Right cardiac atrium (tissue), 5 donors: ENCODE measurements around the gene NRIP1. TPM values are rescaled to one million over a fixed set of nuclear protein-coding genes. Genes with fewer than 3 reads are reported as not detected.

Source experiments
- ATAC-seq, 2 donors: fragments of 200-7000 bp; cut with Tn5 transposase; one replicate each; pipeline versions ENCODE4 v1.8.0 to v1.9.1; 2020; ENCODE audit warnings: moderate library complexity in 2 of 2, mild to moderate bottlenecking in 1 of 2
- DNase-seq, 3 donors: peaks; one replicate each; pipeline ENCODE4 v3.0.0-alpha.2; 2020
- H3K27ac ChIP-seq: one replicate; pipeline ENCODE4 v1.5.1; 2013; ENCODE audit warnings: mild to moderate bottlenecking, low read length, control low read depth, moderate library complexity
- H3K27me3 ChIP-seq: one replicate; pipeline ENCODE4 v1.6.1; 2013; ENCODE audit not compliant: control insufficient read depth, insufficient read depth
- H3K4me1 ChIP-seq: one replicate; pipeline ENCODE4 v1.6.1; 2013; ENCODE audit warnings: low read length; ENCODE audit not compliant: control insufficient read depth, insufficient read depth
- H3K4me3 ChIP-seq: one replicate; pipeline ENCODE4 v1.5.1; 2013; ENCODE audit warnings: low read length, control low read depth
- H3K9me3 ChIP-seq: one replicate; pipeline ENCODE4 v1.6.1; 2013; ENCODE audit warnings: low read length; ENCODE audit not compliant: control insufficient read depth
- WGBS: extraction: QIAGEN DNeasy Blood & Tissue Kit; methylation state at CpG from one replicate; pipeline ENCODE4 v1.1.7; 2013; 5-methylcytosine and 5-hydroxymethylcytosine counted together
- intact Hi-C, 4 donors: fragments of 100-400 bp; cut with DNase I; formaldehyde crosslinking; loops; one replicate each; pipeline versions ENCODE4 v1.11.0 to v1.14.0; 2022 to 2023
- polyA plus RNA-seq: library from polyadenylated mRNA; stranded (reverse); fragments of 200-250 nt; gene quantifications from one replicate; pipeline ENCODE4 v1.2.3, GENCODE V29; 2013
- total RNA-seq, 4 donors: library from RNA; stranded (reverse); fragmentation: NEBNext Ultra II Directional; extraction: Animal tissue kit (Norgen Biotek cat#: 25700); gene quantifications; one replicate each; pipeline ENCODE4 v1.2.1, GENCODE V29; 2021
- donor health status: healthy with polysubstance abuse.
- donor health status: DM: no; HTN: yes; CAD: no.
- donor health status: DM: no; HTN: no; CAD: no.
- donor health status: DM: no; HTN: yes; CAD: no; lungs with severe emphysema.
- donor health status: DM: yes; HTN: yes; CAD: no.

The NRIP1 gene
- total and polyA plus RNA-seq, 5 donors = 4.1 to 33.4 (median 20.0) TPM

- peak overlapping the region; percentile 34 for H3K4me3 ChIP-seq
- peaks cover 9% of the 10 kb centered on the region for H3K4me1 ChIP-seq
- ATAC-seq (peak; percentile 38 to 49), DNase-seq (peak in 1 of 3 donors; percentile 45)
- H3K27me3 ChIP-seq = no peaks in the 10 kb centered on the region
- WGBS = 12% methylated on average over 6 of the region's 6 CpGs
- H3K9me3 ChIP-seq = no peaks in the 10 kb centered on the region
- H3K27ac ChIP-seq = peak overlapping the region; percentile 17
- intact Hi-C loops = no loop called here
Observed at GRCh38 chr21:15005391-15005790, 59.4 kb downstream of the NRIP1 start.

- Histone ChIP-seq H3K27me3 (no peaks in the 10 kb centered on the region), H3K27ac (no peak overlapping the region), H3K4me1 (peaks cover 9% of the 10 kb centered on the region), H3K4me3 (peak overlapping the region; percentile 34), H3K9me3 (no peaks in the 10 kb centered on the region)
- ATAC-seq (no peak), DNase-seq (no peak)
- intact Hi-C loops = no loop called here
- 49% methylated on average over 2 of the region's 2 CpGs for WGBS
Observed at GRCh38 chr21:15004721-15005370, 60.0 kb downstream of the NRIP1 start.

- H3K4me3 ChIP-seq = no peak overlapping the region
- H3K9me3 ChIP-seq = no peaks in the 10 kb centered on the region
- 67% methylated on average over 6 of the region's 6 CpGs for WGBS
- H3K27me3 ChIP-seq = no peaks in the 10 kb centered on the region
- peaks cover 12% of the 10 kb centered on the region for H3K4me1 ChIP-seq
- intact Hi-C loops = no loop called here
- peak in 1 of 3 donors; percentile 39 for DNase-seq
- no peak overlapping the region for H3K27ac ChIP-seq
- peak; percentile 27 to 45 for ATAC-seq
Observed at GRCh38 chr21:15003463-15004135, 61.2 kb downstream of the NRIP1 start.

GRCh38 chr21:15001857-15002606 is 62.8 kb downstream of the NRIP1 start:
- intact Hi-C loops = no loop called here
- WGBS = 78% methylated on average over 15 of the region's 15 CpGs
- DNase-seq (no peak), ATAC-seq (no peak)
- Histone ChIP-seq H3K27ac (no peak overlapping the region), H3K27me3 (no peaks in the 10 kb centered on the region), H3K4me3 (no peak overlapping the region), H3K4me1 (peaks cover 10% of the 10 kb centered on the region), H3K9me3 (no peaks in the 10 kb centered on the region)

- intact Hi-C loops = no loop called here
- WGBS = 56% methylated on average over 2 of the region's 2 CpGs
- no peaks in the 10 kb centered on the region for H3K9me3 ChIP-seq
Observed at GRCh38 chr21:15001113-15001512, 63.7 kb downstream of the NRIP1 start.

GRCh38 chr21:15000081-15000480 is 64.7 kb downstream of the NRIP1 start:
- Histone ChIP-seq H3K27me3 (no peaks in the 10 kb centered on the region), H3K27ac (no peak overlapping the region), H3K4me1 (peaks cover 11% of the 10 kb centered on the region), H3K9me3 (no peaks in the 10 kb centered on the region), H3K4me3 (no peak overlapping the region)
- ATAC-seq (no peak), DNase-seq (no peak)
- whole genome bisulfite sequencing = 87% methylated on average over 1 of the region's 1 CpG
- intact Hi-C loops = no loop called here

More at GRCh38 chr21:15001113-15001512, 63.7 kb downstream of the NRIP1 start:
- ATAC-seq (no peak), DNase-seq (no peak)
- H3K4me3 ChIP-seq = no peak overlapping the region
- no peak overlapping the region for H3K27ac ChIP-seq
- peaks cover 10% of the 10 kb centered on the region for H3K4me1 ChIP-seq
- no peaks in the 10 kb centered on the region for H3K27me3 ChIP-seq

- no peak for ATAC-seq
- intact Hi-C loops = no loop called here
- H3K27ac ChIP-seq = no peak overlapping the region
- no peaks in the 10 kb centered on the region for H3K9me3 ChIP-seq
- no peak overlapping the region for H3K4me3 ChIP-seq
- 95% methylated on average over 4 of the region's 4 CpGs for WGBS
- H3K4me1 ChIP-seq = peaks cover 11% of the 10 kb centered on the region
- no peak for DNase-seq
- H3K27me3 ChIP-seq = no peaks in the 10 kb centered on the region
Observed at GRCh38 chr21:14998784-14999183, 66.0 kb downstream of the NRIP1 start.

- Histone ChIP-seq H3K27ac (no peak overlapping the region), H3K4me1 (peaks cover 7% of the 10 kb centered on the region), H3K9me3 (no peaks in the 10 kb centered on the region), H3K4me3 (no peak overlapping the region), H3K27me3 (no peaks in the 10 kb centered on the region)
- ATAC-seq (no peak), DNase-seq (no peak)
- intact Hi-C loops = no loop called here
- WGBS = 36% methylated on average over 3 of the region's 3 CpGs
Observed at GRCh38 chr21:14998336-14998735, 66.5 kb downstream of the NRIP1 start.

- intact Hi-C loops = no loop called here
- Histone ChIP-seq H3K27ac (no peak overlapping the region), H3K9me3 (no peaks in the 10 kb centered on the region), H3K27me3 (no peaks in the 10 kb centered on the region), H3K4me1 (peaks cover 7% of the 10 kb centered on the region), H3K4me3 (no peak overlapping the region)
- ATAC-seq (no peak), DNase-seq (peak in 1 of 3 donors; percentile 63)
- 81% methylated on average over 9 of the region's 9 CpGs for WGBS
Observed at GRCh38 chr21:14995695-14996490, 68.9 kb downstream of the NRIP1 start.

- Histone ChIP-seq H3K9me3 (no peaks in the 10 kb centered on the region), H3K4me3 (no peak overlapping the region), H3K27me3 (no peaks in the 10 kb centered on the region), H3K4me1 (peaks cover 7% of the 10 kb centered on the region), H3K27ac (no peak overlapping the region)
- intact Hi-C loops = no loop called here
- 49% methylated on average over 2 of the region's 2 CpGs for WGBS
- DNase-seq = no peak
- ATAC-seq = no peak
Observed at GRCh38 chr21:14995226-14995625, 69.6 kb downstream of the NRIP1 start.
